Fibroblast of villous mesenchyme (primary cell): ENCODE data around the gene PIP4P1. TPM values are rescaled to one million over a fixed set of nuclear protein-coding genes. Genes with fewer than 3 reads are reported as not detected.
A peak's percentile ranks its signal among the peaks of the same experiment; 100 is the strongest.

ENCODE experiments used
- DNase-seq: peaks from one replicate; pipeline ENCODE4 v3.0.0-alpha.2; 2010; ENCODE audit warnings: low read depth
- H3K4me3 ChIP-seq: 2 replicates; pipeline ENCODE4 v1.5.1; 2011; ENCODE audit warnings: low read depth, mild to moderate bottlenecking, low read length
- CTCF ChIP-seq: IDR thresholded peaks from 2 replicates; pipeline ENCODE4 v1.5.1; 2012; ENCODE audit warnings: low read depth, mild to moderate bottlenecking, low read length; ENCODE audit not compliant: insufficient read depth
- total RNA-seq: library from RNA; depleted of rRNA; stranded (reverse); fragments of >200 nt; gene quantifications from 2 replicates; pipeline ENCODE4 v1.2.3, GENCODE V29; 2012

Gene PIP4P1
- total RNA-seq, 1 donor, result 20.7 TPM

GRCh38 chr14:20468764-20469241 lies 7.6 kb upstream of the PIP4P1 start:
- DNase-seq, result no peak
- H3K4me3 ChIP-seq, result peak overlapping the region; percentile 82
- TF ChIP-seq CTCF, result no peak

- DNase-seq, result peak; percentile 6
- no peak for TF ChIP-seq CTCF
- H3K4me3 ChIP-seq, result peak overlapping the region; percentile 73
Measured at GRCh38 chr14:20460458-20461224, 593 bp downstream of the PIP4P1 start.

GRCh38 chr14:20458031-20458789 lies 3.0 kb downstream of the PIP4P1 start:
- DNase-seq, result no peak
- no peak overlapping the region for H3K4me3 ChIP-seq

GRCh38 chr14:20456971-20457370 lies 4.3 kb downstream of the PIP4P1 start:
- TF ChIP-seq CTCF, result no peak
- H3K4me3 ChIP-seq, result no peak overlapping the region
- no peak for DNase-seq

More at GRCh38 chr14:20458031-20458789, 3.0 kb downstream of the PIP4P1 start:
- no peak for TF ChIP-seq CTCF

- peak overlapping the region; percentile 92 for H3K4me3 ChIP-seq
- TF ChIP-seq CTCF, result no peak
- peak; percentile 93 for DNase-seq
Measured at GRCh38 chr14:20455355-20456300, 5.6 kb downstream of the PIP4P1 start.
